ENCODE data around the gene IQSEC2. TPM values are rescaled to one million over a fixed set of nuclear protein-coding genes. Genes with fewer than 3 reads are reported as not detected.

IQSEC2 gene
- total RNA-seq, 1 donor from 2014 or later, result 18.1 TPM

- Mint-ChIP-seq H3K9me3 (ENCODE audit: low read depth) (peaks cover 5% of the 10 kb centered on the region), H3K27ac (no peak overlapping the region), H3K27me3 (no peaks in the 10 kb centered on the region), H3K4me1 (ENCODE audit: low read depth) (no peaks in the 10 kb centered on the region), H3K4me3 (ENCODE audit: low read depth) (no peak overlapping the region), H3K36me3 (ENCODE audit: insufficient read depth) (peaks cover 7% of the 10 kb centered on the region)
- DNase-seq (ENCODE audit: low spot score, unreplicated experiment), result no peak
- TF ChIP-seq CTCF (IDR thresholded peaks at IDR 0.05; ENCODE audit: unreplicated experiment), result no peak
These were observed 31.9 kb downstream of the IQSEC2 start for GRCh38 chrX:53249408-53250042.

GRCh38 chrX:53247928-53248327 is 33.5 kb downstream of the IQSEC2 start:
- no peak for DNase-seq (ENCODE audit: low spot score, unreplicated experiment)
- no peaks in the 10 kb centered on the region for H3K4me1 Mint-ChIP-seq (ENCODE audit: low read depth)
- peaks cover 3% of the 10 kb centered on the region for H3K9me3 Mint-ChIP-seq (ENCODE audit: low read depth)
- no peak for TF ChIP-seq CTCF (IDR thresholded peaks at IDR 0.05; ENCODE audit: unreplicated experiment)
- H3K4me3 Mint-ChIP-seq (ENCODE audit: low read depth), result no peak overlapping the region
- H3K27me3 Mint-ChIP-seq, result no peaks in the 10 kb centered on the region
- peaks cover 7% of the 10 kb centered on the region for H3K36me3 Mint-ChIP-seq (ENCODE audit: insufficient read depth)
- H3K27ac Mint-ChIP-seq, result no peak overlapping the region

- H3K27ac Mint-ChIP-seq, result no peak overlapping the region
- H3K36me3 Mint-ChIP-seq (ENCODE audit: insufficient read depth), result peaks cover 5% of the 10 kb centered on the region
- H3K4me1 Mint-ChIP-seq (ENCODE audit: low read depth), result no peaks in the 10 kb centered on the region
- no peak for DNase-seq (ENCODE audit: low spot score, unreplicated experiment)
- H3K4me3 Mint-ChIP-seq (ENCODE audit: low read depth), result no peak overlapping the region
- TF ChIP-seq CTCF (IDR thresholded peaks at IDR 0.05; ENCODE audit: unreplicated experiment), result no peak
- H3K27me3 Mint-ChIP-seq, result no peaks in the 10 kb centered on the region
- H3K9me3 Mint-ChIP-seq (ENCODE audit: low read depth), result no peaks in the 10 kb centered on the region
These were observed 35.2 kb downstream of the IQSEC2 start for GRCh38 chrX:53246231-53246630.

GRCh38 chrX:53244610-53245009 is 36.8 kb downstream of the IQSEC2 start:
- Mint-ChIP-seq H3K36me3 (ENCODE audit: insufficient read depth) (peaks cover 5% of the 10 kb centered on the region), H3K4me1 (ENCODE audit: low read depth) (no peaks in the 10 kb centered on the region), H3K9me3 (ENCODE audit: low read depth) (no peaks in the 10 kb centered on the region), H3K27me3 (no peaks in the 10 kb centered on the region), H3K27ac (no peak overlapping the region), H3K4me3 (ENCODE audit: low read depth) (no peak overlapping the region)
- TF ChIP-seq CTCF (IDR thresholded peaks at IDR 0.05; ENCODE audit: unreplicated experiment), result peak; percentile 26
- no peak for DNase-seq (ENCODE audit: low spot score, unreplicated experiment)

GRCh38 chrX:53242310-53242709 is 39.1 kb downstream of the IQSEC2 start:
- Mint-ChIP-seq H3K4me3 (ENCODE audit: low read depth) (no peak overlapping the region), H3K9me3 (ENCODE audit: low read depth) (peaks cover 4% of the 10 kb centered on the region), H3K36me3 (ENCODE audit: insufficient read depth) (peaks cover 5% of the 10 kb centered on the region), H3K4me1 (ENCODE audit: low read depth) (no peaks in the 10 kb centered on the region), H3K27me3 (no peaks in the 10 kb centered on the region), H3K27ac (no peak overlapping the region)
- DNase-seq (ENCODE audit: low spot score, unreplicated experiment), result no peak
- TF ChIP-seq CTCF (IDR thresholded peaks at IDR 0.05; ENCODE audit: unreplicated experiment), result no peak
